ENCODE data around the gene MARCHF3. TPM values are rescaled to one million over a fixed set of nuclear protein-coding genes. Genes with fewer than 3 reads are reported as not detected.

The MARCHF3 gene
- total RNA-seq, 1 experiment from 2014 or later: 16.1 TPM

DNA sequence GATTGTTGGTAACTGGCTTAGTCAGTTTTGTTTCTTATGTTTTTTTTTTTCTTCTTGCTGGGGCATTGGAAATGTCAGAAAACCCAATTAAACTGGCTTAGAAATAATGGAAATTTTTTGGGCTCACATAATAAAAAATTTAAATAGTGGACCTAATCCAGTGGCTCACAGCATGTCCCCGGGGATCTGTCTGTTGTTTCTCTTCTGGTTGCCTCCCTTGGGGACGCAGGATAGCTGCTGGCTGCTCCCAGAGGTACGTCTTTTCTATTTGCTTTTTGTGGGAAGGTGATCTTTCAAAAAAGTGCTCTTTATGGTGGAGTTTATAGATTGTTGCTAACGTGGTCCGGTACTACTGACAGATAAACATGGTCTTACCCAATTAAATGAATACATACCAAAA lies 201.3 kb downstream of the MARCHF3 start:
- TF ChIP-seq, protein P1, sequence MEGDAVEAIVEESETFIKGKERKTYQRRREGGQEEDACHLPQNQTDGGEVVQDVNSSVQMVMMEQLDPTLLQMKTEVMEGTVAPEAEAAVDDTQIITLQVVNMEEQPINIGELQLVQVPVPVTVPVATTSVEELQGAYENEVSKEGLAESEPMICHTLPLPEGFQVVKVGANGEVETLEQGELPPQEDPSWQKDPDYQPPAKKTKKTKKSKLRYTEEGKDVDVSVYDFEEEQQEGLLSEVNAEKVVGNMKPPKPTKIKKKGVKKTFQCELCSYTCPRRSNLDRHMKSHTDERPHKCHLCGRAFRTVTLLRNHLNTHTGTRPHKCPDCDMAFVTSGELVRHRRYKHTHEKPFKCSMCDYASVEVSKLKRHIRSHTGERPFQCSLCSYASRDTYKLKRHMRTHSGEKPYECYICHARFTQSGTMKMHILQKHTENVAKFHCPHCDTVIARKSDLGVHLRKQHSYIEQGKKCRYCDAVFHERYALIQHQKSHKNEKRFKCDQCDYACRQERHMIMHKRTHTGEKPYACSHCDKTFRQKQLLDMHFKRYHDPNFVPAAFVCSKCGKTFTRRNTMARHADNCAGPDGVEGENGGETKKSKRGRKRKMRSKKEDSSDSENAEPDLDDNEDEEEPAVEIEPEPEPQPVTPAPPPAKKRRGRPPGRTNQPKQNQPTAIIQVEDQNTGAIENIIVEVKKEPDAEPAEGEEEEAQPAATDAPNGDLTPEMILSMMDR (IDR thresholded peaks at IDR 0.05; ENCODE audit: unreplicated experiment): no peak
- H3K27ac Mint-ChIP-seq (ENCODE audit: unreplicated experiment): no peak overlapping the region
- DNase-seq: no peak
- intact Hi-C loops (cut with micrococcal nuclease; ENCODE audit: unreplicated experiment): no loop called here
- peaks cover 35% of the 10 kb centered on the region for H3K36me3 Mint-ChIP-seq (ENCODE audit: insufficient read depth, unreplicated experiment)
- CTCF ChIA-PET: no interaction called here
- BruUV-seq (replicated peaks): no TSS peak
- H3K9me3 Mint-ChIP-seq (ENCODE audit: low read depth, unreplicated experiment): no peaks in the 10 kb centered on the region
- no peaks in the 10 kb centered on the region for H3K4me1 Mint-ChIP-seq (ENCODE audit: low read depth, unreplicated experiment)
- no peak overlapping the region for H3K4me3 Mint-ChIP-seq (ENCODE audit: low read depth, unreplicated experiment)
- H3K27me3 Mint-ChIP-seq (ENCODE audit: unreplicated experiment): no peaks in the 10 kb centered on the region

DNA sequence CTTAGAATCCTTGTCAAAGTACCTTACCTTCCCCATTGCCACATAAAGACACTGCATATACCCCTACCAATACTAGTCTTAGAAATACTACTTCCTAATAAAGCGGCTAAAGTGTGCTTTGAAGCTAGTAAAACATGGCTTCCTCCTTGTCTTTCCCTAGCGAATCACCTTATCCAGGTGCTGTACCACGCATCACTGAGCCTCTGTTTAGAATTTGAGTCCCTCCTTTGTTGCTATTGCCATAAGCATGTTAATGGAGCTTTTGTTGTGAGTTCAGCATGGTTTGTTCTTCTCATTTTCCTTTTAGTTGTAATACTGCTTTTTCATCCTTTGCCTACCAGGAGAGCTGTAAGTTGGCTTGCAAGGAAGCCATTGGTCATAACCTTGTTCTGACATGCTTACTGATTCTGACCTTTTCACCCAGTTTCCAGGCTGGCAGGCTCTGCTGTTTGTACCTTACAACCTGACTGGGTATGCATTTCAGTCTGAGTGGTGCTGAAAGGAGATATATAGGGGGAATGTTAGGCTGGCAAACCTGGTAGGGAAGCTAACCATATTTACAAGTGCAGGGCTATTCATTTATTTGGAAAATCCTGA lies 203.6 kb downstream of the MARCHF3 start:
- no peaks in the 10 kb centered on the region for H3K4me1 Mint-ChIP-seq (ENCODE audit: low read depth, unreplicated experiment)
- no TSS peak for BruUV-seq (replicated peaks)
- intact Hi-C loops (cut with micrococcal nuclease; ENCODE audit: unreplicated experiment): no loop called here
- H3K27me3 Mint-ChIP-seq (ENCODE audit: unreplicated experiment): no peaks in the 10 kb centered on the region
- no peaks in the 10 kb centered on the region for H3K9me3 Mint-ChIP-seq (ENCODE audit: low read depth, unreplicated experiment)
- DNase-seq: no peak
- CTCF ChIA-PET: interaction anchor here (1.0 kb wide), 1 partner anchor 22 kb away, joined by 4 read pairs; no protein-coding TSS in a partner anchor
- H3K4me3 Mint-ChIP-seq (ENCODE audit: low read depth, unreplicated experiment): no peak overlapping the region
- H3K36me3 Mint-ChIP-seq (ENCODE audit: insufficient read depth, unreplicated experiment): peaks cover 26% of the 10 kb centered on the region
- no peak overlapping the region for H3K27ac Mint-ChIP-seq (ENCODE audit: unreplicated experiment)
- TF ChIP-seq, protein P1 (IDR thresholded peaks at IDR 0.05; ENCODE audit: unreplicated experiment): no peak

DNA sequence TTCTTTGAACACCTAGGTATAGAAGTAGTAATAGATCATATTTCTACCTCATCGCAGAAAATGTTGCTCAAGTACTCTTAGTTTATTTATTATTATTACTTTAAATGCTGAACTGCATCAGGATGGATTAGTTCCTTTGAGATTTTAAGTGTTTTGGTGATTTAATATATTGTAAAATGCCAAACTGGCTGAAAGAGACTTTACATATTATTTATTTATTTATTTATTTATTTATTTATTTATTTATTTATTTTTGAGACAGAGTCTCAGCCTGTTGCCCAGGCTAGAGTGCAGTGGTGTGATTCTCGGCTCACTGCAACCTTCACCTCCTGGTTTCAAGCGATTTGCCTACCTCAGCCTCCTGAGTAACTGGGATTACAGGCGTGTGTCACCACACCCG lies 211.1 kb downstream of the MARCHF3 start:
- H3K9me3 Mint-ChIP-seq (ENCODE audit: low read depth, unreplicated experiment): no peaks in the 10 kb centered on the region
- TF ChIP-seq, protein P1 (IDR thresholded peaks at IDR 0.05; ENCODE audit: unreplicated experiment): no peak
- peaks cover 33% of the 10 kb centered on the region for H3K36me3 Mint-ChIP-seq (ENCODE audit: insufficient read depth, unreplicated experiment)
- no peak for DNase-seq
- no TSS peak for BruUV-seq (replicated peaks)
- no peak overlapping the region for H3K27ac Mint-ChIP-seq (ENCODE audit: unreplicated experiment)
- no peaks in the 10 kb centered on the region for H3K27me3 Mint-ChIP-seq (ENCODE audit: unreplicated experiment)
- H3K4me3 Mint-ChIP-seq (ENCODE audit: low read depth, unreplicated experiment): no peak overlapping the region
- CTCF ChIA-PET: no interaction called here
- intact Hi-C loops (cut with micrococcal nuclease; ENCODE audit: unreplicated experiment): no loop called here
- no peaks in the 10 kb centered on the region for H3K4me1 Mint-ChIP-seq (ENCODE audit: low read depth, unreplicated experiment)

DNA sequence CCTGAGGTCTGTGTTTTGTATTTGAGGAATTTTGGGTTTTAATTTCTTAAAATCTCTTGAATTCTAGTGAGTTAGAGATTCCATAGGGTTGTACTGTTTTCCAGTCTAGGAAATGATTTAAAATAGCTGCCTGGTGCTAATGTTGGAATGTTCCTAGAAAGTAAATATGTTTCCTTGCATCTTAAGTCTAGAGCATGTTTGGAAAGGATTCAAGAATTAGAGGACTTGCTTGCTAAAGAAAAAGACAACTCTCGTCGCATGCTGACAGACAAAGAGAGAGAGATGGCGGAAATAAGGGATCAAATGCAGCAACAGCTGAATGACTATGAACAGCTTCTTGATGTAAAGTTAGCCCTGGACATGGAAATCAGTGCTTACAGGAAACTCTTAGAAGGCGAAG lies 211.6 kb downstream of the MARCHF3 start:
- CTCF ChIA-PET: no interaction called here
- TF ChIP-seq, protein P1 (IDR thresholded peaks at IDR 0.05; ENCODE audit: unreplicated experiment): no peak
- Mint-ChIP-seq H3K9me3 (ENCODE audit: low read depth, unreplicated experiment) (no peaks in the 10 kb centered on the region), H3K36me3 (ENCODE audit: insufficient read depth, unreplicated experiment) (peaks cover 38% of the 10 kb centered on the region), H3K27ac (ENCODE audit: unreplicated experiment) (no peak overlapping the region), H3K4me3 (ENCODE audit: low read depth, unreplicated experiment) (no peak overlapping the region), H3K27me3 (ENCODE audit: unreplicated experiment) (no peaks in the 10 kb centered on the region), H3K4me1 (ENCODE audit: low read depth, unreplicated experiment) (no peaks in the 10 kb centered on the region)
- intact Hi-C loops (cut with micrococcal nuclease; ENCODE audit: unreplicated experiment): no loop called here
- DNase-seq: no peak
- no TSS peak for BruUV-seq (replicated peaks)

Other genes starting within 250 kb of the MARCHF3 start
- gene C5orf63, start 42.9 kb upstream of the MARCHF3 start, total RNA-seq (2022): 11.0 and 13.2 TPM in 2 replicates

Data from Calu3 (cell line).